ENCODE results near the gene CHRNE. TPM values are rescaled to one million over a fixed set of nuclear protein-coding genes. Genes with fewer than 3 reads are reported as not detected.

The CHRNE gene
- total and polyA plus RNA-seq, 2 of the 8 experiments (the other 6 are each of a cell fraction or from before 2014, with no cell fraction given) = 0.15 to 0.33 TPM

DNA sequence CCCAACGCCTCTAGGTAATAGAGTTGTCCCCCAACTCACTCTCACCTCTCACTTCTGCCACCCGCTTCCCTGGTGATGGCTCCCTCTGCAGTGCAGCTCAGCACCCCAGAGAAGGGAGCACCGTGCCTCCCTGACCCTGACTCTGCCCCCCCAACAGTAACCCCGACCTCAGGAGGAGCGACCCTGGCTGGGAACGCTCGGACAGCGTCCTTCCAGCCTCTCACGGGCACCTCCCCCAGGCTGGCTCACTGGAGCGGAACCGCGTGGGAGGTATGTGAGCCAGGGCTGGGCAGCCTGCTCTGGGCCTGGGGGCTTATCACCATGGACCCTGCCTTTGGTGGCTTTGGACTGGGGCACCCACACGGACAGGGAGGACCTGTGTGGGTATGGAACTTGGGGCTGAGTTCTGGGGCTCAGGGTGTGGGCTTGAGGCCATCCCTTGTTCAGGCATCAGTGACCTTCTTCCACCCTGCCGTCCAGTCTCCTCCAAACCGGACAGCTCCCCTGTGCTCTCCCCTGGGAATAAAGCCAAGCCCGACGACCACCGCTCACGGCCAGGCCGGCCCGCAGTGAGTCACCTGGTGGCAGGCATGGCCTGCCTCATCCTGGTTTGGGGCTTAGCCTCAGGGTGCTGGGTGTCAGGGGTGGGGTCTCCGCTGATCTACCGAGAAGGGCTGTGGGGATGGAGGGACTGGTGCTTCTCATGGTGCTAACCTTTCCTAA, 10.2 kb downstream of the CHRNE start (continued):
- TF ChIP-seq RFX5 (IDR thresholded peaks at IDR 0.05; ENCODE audit: borderline replicate concordance, low read depth, low read length) (no peak), HDAC6 (IDR thresholded peaks at IDR 0.05; ENCODE audit: low read depth, low read length) (no peak), BCL11A (IDR thresholded peaks at IDR 0.05; ENCODE audit: low read depth in 2 of 2, low read length in 2 of 2) (no peak)

All from H1 (cell line).